Activated naive CD8-positive, alpha-beta T cell treated with anti-CD3 and anti-CD28 coated beads, Interleukin-2, amount 50 U/mL, for 16 hours (primary cell): ENCODE data around the gene OTUB1.

Experiments used
- DNase-seq: peaks from one replicate; pipeline ENCODE4 v3.0.0-alpha.2; 2020; ENCODE audit warnings: low read depth, low spot score

Gene OTUB1

GRCh38 chr11:64004590-64004984, 18.3 kb downstream of the OTUB1 start:
- no peak for DNase-seq

- DNase-seq: no peak
Observed at GRCh38 chr11:64005691-64006090, 19.5 kb downstream of the OTUB1 start.

GRCh38 chr11:64006398-64006797, 20.2 kb downstream of the OTUB1 start:
- no peak for DNase-seq

GRCh38 chr11:64007160-64007628, 21.0 kb downstream of the OTUB1 start:
- DNase-seq: no peak

GRCh38 chr11:64007629-64008282, 21.5 kb downstream of the OTUB1 start:
- DNase-seq: no peak

- no peak for DNase-seq
Observed at GRCh38 chr11:64008283-64008913, 22.2 kb downstream of the OTUB1 start.

- DNase-seq: no peak
Observed at GRCh38 chr11:64008914-64009633, 22.8 kb downstream of the OTUB1 start.

- no peak for DNase-seq
Observed at GRCh38 chr11:64009710-64010109, 23.5 kb downstream of the OTUB1 start.

GRCh38 chr11:64010783-64011182, 24.5 kb downstream of the OTUB1 start:
- no peak for DNase-seq

GRCh38 chr11:64011371-64011770, 25.1 kb downstream of the OTUB1 start:
- DNase-seq: no peak

- no peak for DNase-seq
Observed at GRCh38 chr11:64013141-64013896, 27.1 kb downstream of the OTUB1 start.

- no peak for DNase-seq
Observed at GRCh38 chr11:64014356-64014755, 28.1 kb downstream of the OTUB1 start.

GRCh38 chr11:64015510-64015909, 29.3 kb downstream of the OTUB1 start:
- no peak for DNase-seq

- DNase-seq: no peak
Observed at GRCh38 chr11:64015935-64016845, 30.0 kb downstream of the OTUB1 start.

- no peak for DNase-seq
Observed at GRCh38 chr11:64017945-64018224, 31.6 kb downstream of the OTUB1 start.

- no peak for DNase-seq
Observed at GRCh38 chr11:64018310-64018709, 32.1 kb downstream of the OTUB1 start.

GRCh38 chr11:64019106-64020037, 33.1 kb downstream of the OTUB1 start:
- no peak for DNase-seq

- no peak for DNase-seq
Observed at GRCh38 chr11:64020976-64021756, 34.9 kb downstream of the OTUB1 start.

GRCh38 chr11:64021757-64022093, 35.5 kb downstream of the OTUB1 start:
- DNase-seq: no peak
